Neural progenitor cell (in vitro differentiated cells): ENCODE measurements around the gene KIFC3. TPM values are rescaled to one million over a fixed set of nuclear protein-coding genes. Genes with fewer than 3 reads are reported as not detected.

Experiments used
- DNase-seq: peaks from one replicate; pipeline ENCODE4 v3.0.0-alpha.2; 2016; ENCODE audit warnings: low spot score
- H2AFZ ChIP-seq: fragments of 200-600 bp; sonication (generic); replicated peaks from 2 replicates; pipeline ENCODE4 v1.6.1; 2016; ENCODE audit warnings: antibody characterized with exemption
- H3F3A ChIP-seq: fragments of 200-600 bp; sonication (generic); 2 replicates; pipeline ENCODE4 v1.6.1; 2016; ENCODE audit warnings: antibody characterized with exemption, low read depth
- H3K27ac ChIP-seq: fragments of 200-600 bp; sonication (generic); 2 replicates; pipeline ENCODE4 v1.5.1; 2016; ENCODE audit warnings: mild to moderate bottlenecking
- H3K27me3 ChIP-seq: fragments of 200-600 bp; sonication (generic); 2 replicates; pipeline ENCODE4 v1.6.1; 2016; ENCODE audit warnings: mild to moderate bottlenecking, moderate library complexity
- H3K36me3 ChIP-seq: fragments of 200-600 bp; sonication (generic); 2 replicates; pipeline ENCODE4 v1.5.1; 2016
- H3K4me1 ChIP-seq: fragments of 200-600 bp; sonication (generic); 2 replicates; pipeline ENCODE4 v1.6.1; 2016; ENCODE audit warnings: mixed run types
- H3K4me2 ChIP-seq: fragments of 200-600 bp; sonication (generic); 2 replicates; pipeline ENCODE4 v1.6.1; 2016
- H3K4me3 ChIP-seq: fragments of 200-600 bp; sonication (generic); 2 replicates; pipeline ENCODE4 v1.5.1; 2016
- H3K79me2 ChIP-seq: fragments of 200-600 bp; sonication (generic); 2 replicates; pipeline ENCODE4 v1.6.1; 2016; ENCODE audit warnings: low read depth
- H3K9ac ChIP-seq: fragments of 200-600 bp; sonication (generic); 2 replicates; pipeline ENCODE4 v1.6.1; 2016
- H3K9me3 ChIP-seq: fragments of 200-600 bp; sonication (generic); 2 replicates; pipeline ENCODE4 v1.5.1; 2016; ENCODE audit warnings: low read depth
- H4K20me1 ChIP-seq: fragments of 200-600 bp; sonication (generic); 2 replicates; pipeline ENCODE4 v1.6.1; 2016; ENCODE audit warnings: low read depth
- H3K27ac Mint-ChIP-seq: 3 replicates; pipeline ENCODE4 v1.8.0; 2021; ENCODE audit warnings: mixed read lengths
- H3K27me3 Mint-ChIP-seq: 2 replicates; pipeline ENCODE4 v1.8.0; 2022; ENCODE audit warnings: low read depth, mild to moderate bottlenecking, inconsistent platforms, moderate library complexity, mixed read lengths; ENCODE audit not compliant: insufficient read depth
- H3K36me3 Mint-ChIP-seq: 3 replicates; pipeline ENCODE4 v1.8.0; 2021; ENCODE audit warnings: mixed read lengths
- H3K4me1 Mint-ChIP-seq: 3 replicates; pipeline ENCODE4 v1.8.0; 2021; ENCODE audit warnings: mixed read lengths
- H3K4me3 Mint-ChIP-seq: 3 replicates; pipeline ENCODE4 v1.8.0; 2021; ENCODE audit warnings: mild to moderate bottlenecking, moderate library complexity, mixed read lengths
- H3K9me3 Mint-ChIP-seq: 3 replicates; pipeline ENCODE4 v1.8.0; 2020; ENCODE audit warnings: mixed read lengths
- EZH2 ChIP-seq: fragments of 200-600 bp; sonication (generic); IDR thresholded peaks from 2 replicates; pipeline ENCODE4 v1.6.1; 2017; ENCODE audit warnings: antibody characterized with exemption, mild to moderate bottlenecking, moderate library complexity
- EZH2phosphoT487 ChIP-seq: fragments of 200-600 bp; sonication (generic); IDR thresholded peaks from 2 replicates; pipeline ENCODE4 v1.6.1; 2017; ENCODE audit warnings: antibody characterized with exemption
- total RNA-seq: library from RNA; depleted of rRNA; stranded (reverse); fragments of >200 nt; gene quantifications from 2 replicates; pipeline ENCODE4 v1.2.3, GENCODE V29; 2015; ENCODE audit warnings: low replicate concordance
- TF ChIP-seq, protein P1 (sequence below): fragments of 200-600 bp; sonication (generic); IDR thresholded peaks from 2 replicates; pipeline ENCODE4 v1.5.1; 2017; ENCODE audit warnings: antibody characterized with exemption, mild to moderate bottlenecking

Gene KIFC3
- total RNA-seq, 1 donor from 2014 or later: 0.28 TPM

DNA sequence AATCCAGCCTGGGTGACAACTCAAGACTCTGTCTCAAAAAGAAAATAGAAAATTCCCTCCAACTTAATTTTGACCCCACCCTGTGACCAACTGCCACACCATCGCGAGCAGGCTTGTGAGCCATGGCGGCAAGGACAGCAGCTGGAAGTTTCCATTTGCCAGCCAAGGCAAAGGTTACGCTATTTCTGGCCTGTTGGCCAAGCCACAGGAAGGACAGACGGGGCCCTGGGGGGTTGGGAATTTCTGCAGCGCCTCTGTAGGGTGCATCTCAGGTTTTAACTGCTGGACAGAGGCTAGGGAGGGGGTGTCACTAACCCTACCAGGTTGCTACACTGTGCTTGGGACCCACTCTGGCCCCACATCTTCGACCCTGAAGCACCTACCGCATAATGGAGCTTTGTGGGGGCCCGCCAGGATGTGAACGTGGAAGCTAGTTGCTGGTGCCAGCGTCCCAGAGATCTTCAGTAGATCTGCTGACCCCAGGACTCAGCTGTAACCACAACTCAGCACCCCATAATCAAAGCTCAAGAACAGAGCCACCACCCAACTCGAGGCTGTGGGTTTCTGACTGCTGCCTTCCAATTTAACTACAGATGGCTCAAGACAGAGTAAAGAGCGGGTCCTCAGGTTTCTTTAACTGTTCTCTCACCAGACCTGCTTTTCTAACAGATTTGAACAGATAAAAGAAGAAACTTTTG, 10.9 kb downstream of the KIFC3 start:
- Histone ChIP-seq H3F3A (no peaks in the 10 kb centered on the region), H3K4me1 (peaks cover 15% of the 10 kb centered on the region), H2AFZ (no peak overlapping the region), H4K20me1 (no peaks in the 10 kb centered on the region), H3K27ac (no peak overlapping the region), H3K4me3 (no peak overlapping the region), H3K4me2 (no peak overlapping the region), H3K9ac (no peak overlapping the region), H3K27me3 (peaks cover 2% of the 10 kb centered on the region), H3K9me3 (no peaks in the 10 kb centered on the region), H3K36me3 (no peaks in the 10 kb centered on the region), H3K79me2 (no peaks in the 10 kb centered on the region)
- Mint-ChIP-seq H3K27me3 (peaks cover 2% of the 10 kb centered on the region), H3K9me3 (no peaks in the 10 kb centered on the region), H3K4me1 (peaks cover 4% of the 10 kb centered on the region), H3K27ac (no peak overlapping the region), H3K36me3 (no peaks in the 10 kb centered on the region), H3K4me3 (no peak overlapping the region)
- DNase-seq: no peak
- TF ChIP-seq, protein P1, sequence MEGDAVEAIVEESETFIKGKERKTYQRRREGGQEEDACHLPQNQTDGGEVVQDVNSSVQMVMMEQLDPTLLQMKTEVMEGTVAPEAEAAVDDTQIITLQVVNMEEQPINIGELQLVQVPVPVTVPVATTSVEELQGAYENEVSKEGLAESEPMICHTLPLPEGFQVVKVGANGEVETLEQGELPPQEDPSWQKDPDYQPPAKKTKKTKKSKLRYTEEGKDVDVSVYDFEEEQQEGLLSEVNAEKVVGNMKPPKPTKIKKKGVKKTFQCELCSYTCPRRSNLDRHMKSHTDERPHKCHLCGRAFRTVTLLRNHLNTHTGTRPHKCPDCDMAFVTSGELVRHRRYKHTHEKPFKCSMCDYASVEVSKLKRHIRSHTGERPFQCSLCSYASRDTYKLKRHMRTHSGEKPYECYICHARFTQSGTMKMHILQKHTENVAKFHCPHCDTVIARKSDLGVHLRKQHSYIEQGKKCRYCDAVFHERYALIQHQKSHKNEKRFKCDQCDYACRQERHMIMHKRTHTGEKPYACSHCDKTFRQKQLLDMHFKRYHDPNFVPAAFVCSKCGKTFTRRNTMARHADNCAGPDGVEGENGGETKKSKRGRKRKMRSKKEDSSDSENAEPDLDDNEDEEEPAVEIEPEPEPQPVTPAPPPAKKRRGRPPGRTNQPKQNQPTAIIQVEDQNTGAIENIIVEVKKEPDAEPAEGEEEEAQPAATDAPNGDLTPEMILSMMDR: no peak
- TF ChIP-seq EZH2phosphoT487: no peak
- no peak for TF ChIP-seq EZH2

DNA sequence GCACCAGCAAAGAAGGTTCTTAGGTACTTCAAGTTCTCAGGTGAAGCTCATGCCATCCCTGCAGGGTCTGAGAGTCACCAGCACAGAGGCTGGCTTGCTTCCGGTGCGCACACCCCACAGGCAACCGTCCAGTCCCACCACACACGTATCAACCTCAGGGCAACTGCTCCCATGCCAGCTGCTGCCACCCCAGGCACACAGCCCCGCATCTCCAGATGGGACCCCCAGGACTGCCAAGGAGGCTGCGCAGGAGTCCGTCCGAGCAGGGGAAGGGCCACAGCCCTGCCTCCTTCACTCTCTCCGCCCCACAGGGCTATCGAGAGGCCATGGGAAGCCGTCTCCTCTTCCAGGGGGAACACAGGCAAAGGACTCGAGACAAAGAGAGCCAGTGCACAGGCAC, 13.3 kb downstream of the KIFC3 start:
- Histone ChIP-seq H3K27ac (no peak overlapping the region), H2AFZ (no peak overlapping the region), H3K36me3 (no peaks in the 10 kb centered on the region), H3K9ac (no peak overlapping the region), H3F3A (no peaks in the 10 kb centered on the region), H3K4me2 (no peak overlapping the region), H4K20me1 (no peaks in the 10 kb centered on the region), H3K27me3 (no peaks in the 10 kb centered on the region), H3K4me3 (no peak overlapping the region), H3K4me1 (peaks cover 8% of the 10 kb centered on the region), H3K9me3 (no peaks in the 10 kb centered on the region), H3K79me2 (no peaks in the 10 kb centered on the region)
- Mint-ChIP-seq H3K4me1 (no peaks in the 10 kb centered on the region), H3K27me3 (peaks cover 3% of the 10 kb centered on the region), H3K36me3 (no peaks in the 10 kb centered on the region), H3K9me3 (no peaks in the 10 kb centered on the region), H3K4me3 (no peak overlapping the region), H3K27ac (no peak overlapping the region)
- DNase-seq: no peak
- TF ChIP-seq, protein P1: no peak
- TF ChIP-seq EZH2 (no peak), EZH2phosphoT487 (no peak)

DNA sequence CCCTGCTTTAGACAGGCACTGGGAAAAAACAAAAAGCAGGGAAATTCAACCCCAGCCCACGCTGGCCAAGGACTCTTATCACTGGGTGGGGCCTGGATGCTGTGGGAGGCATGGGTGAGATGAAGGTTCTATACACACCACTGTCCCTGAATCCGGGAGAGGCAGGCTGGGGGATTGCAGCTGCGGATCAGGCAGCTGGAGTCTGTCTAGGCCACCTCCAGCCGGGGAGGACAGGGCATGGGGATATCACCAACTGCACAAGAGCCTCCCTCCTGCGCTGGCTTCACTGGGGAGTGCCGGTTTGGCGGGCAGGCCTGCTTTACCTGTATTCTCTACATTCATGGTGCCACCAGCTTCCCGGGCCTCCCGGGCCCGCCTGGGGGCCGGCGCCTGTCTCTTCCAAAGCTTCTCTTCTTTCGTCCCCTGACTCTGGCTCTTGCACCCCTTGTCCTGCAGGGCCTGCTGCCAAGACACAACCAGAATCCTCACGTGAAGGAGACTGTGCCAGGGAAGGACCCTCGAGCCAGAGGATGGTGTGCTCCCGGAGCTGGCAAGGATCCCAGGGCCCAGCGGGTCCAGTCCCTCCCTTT, 13.9 kb downstream of the KIFC3 start:
- Histone ChIP-seq H3K27me3 (no peaks in the 10 kb centered on the region), H3K4me3 (no peak overlapping the region), H3F3A (no peaks in the 10 kb centered on the region), H4K20me1 (no peaks in the 10 kb centered on the region), H3K9ac (no peak overlapping the region), H3K4me1 (peaks cover 8% of the 10 kb centered on the region), H3K9me3 (no peaks in the 10 kb centered on the region), H3K27ac (no peak overlapping the region), H3K36me3 (no peaks in the 10 kb centered on the region), H3K4me2 (no peak overlapping the region), H3K79me2 (no peaks in the 10 kb centered on the region), H2AFZ (no peak overlapping the region)
- no peaks in the 10 kb centered on the region for H3K36me3 Mint-ChIP-seq
- no peak for DNase-seq
- peaks cover 5% of the 10 kb centered on the region for H3K27me3 Mint-ChIP-seq
- no peaks in the 10 kb centered on the region for H3K4me1 Mint-ChIP-seq
- H3K9me3 Mint-ChIP-seq: no peaks in the 10 kb centered on the region
- no peak overlapping the region for H3K4me3 Mint-ChIP-seq
- TF ChIP-seq EZH2phosphoT487 (no peak), EZH2 (no peak)
- TF ChIP-seq, protein P1: no peak
- H3K27ac Mint-ChIP-seq: no peak overlapping the region
